B cell (primary cell): ENCODE measurements around the gene MGAT4B. TPM values are rescaled to one million over a fixed set of nuclear protein-coding genes. Genes with fewer than 3 reads are reported as not detected.
"Not testable (repeated sequence)": the region's sequence is repeated elsewhere in the genome, so short reads cannot be mapped to it uniquely, and the experiment has no call there.

ENCODE experiments used
- ATAC-seq: fragments of 200-7000 bp; cut with Tn5 transposase; one replicate; pipeline ENCODE4 v1.10.0; 2021; ENCODE audit warnings: low read depth, mild to moderate bottlenecking, moderate number of reproducible peaks, moderate library complexity
- CTCF ChIA-PET: fragments of 350-600 bp; sonication (Branson Sonifier 250); formaldehyde crosslinking; loops from one replicate; lab custom pipeline; 2021; ENCODE audit warnings: antibody characterized with exemption, inconsistent platforms; lab: Charles Lee
- POLR2A ChIA-PET: fragments of 350-600 bp; sonication (Branson Sonifier 250); formaldehyde crosslinking; loops from one replicate; lab custom pipeline; 2021; ENCODE audit warnings: antibody characterized with exemption; lab: Charles Lee
- DNase-seq: peaks from one replicate; pipeline ENCODE4 v3.0.0; 2013
- H2AFZ ChIP-seq: 2 replicates; pipeline ENCODE4 v1.6.1; 2012; ENCODE audit warnings: mild to moderate bottlenecking, low read depth, low read length; ENCODE audit not compliant: insufficient read depth, poor library complexity, severe bottlenecking
- H3K27ac ChIP-seq, 2 donors: 1 replicate in 1 of 2; 2 replicates in 1 of 2; pipeline ENCODE4 v1.5.1; 2012 to 2013; ENCODE audit warnings: low read length in 2 of 2, mild to moderate bottlenecking in 2 of 2, moderate library complexity in 1 of 2
- H3K27me3 ChIP-seq, 4 experiments: fragments of 200-600 bp in 1 of 4; sonication (generic) in 1 of 4; replicated peaks in 1 of 4; 1 replicate in 2 of 4; 2 replicates in 2 of 4; pipeline versions ENCODE4 v1.6.1 to v1.7.0; 2013 to 2016; ENCODE audit warnings: low read length in 3 of 4, mild to moderate bottlenecking in 2 of 4, mixed read lengths in 1 of 4, moderate library complexity in 1 of 4; ENCODE audit not compliant: insufficient read depth in 4 of 4, control insufficient read depth in 3 of 4; ENCODE audit errors: control extremely low read depth in 1 of 4
- H3K36me3 ChIP-seq, 2 experiments: replicated peaks in 1 of 2; 1 replicate in 1 of 2; 2 replicates in 1 of 2; pipeline versions ENCODE4 v1.6.1 to v1.7.1; 2013; ENCODE audit warnings: low read length in 1 of 2; ENCODE audit not compliant: insufficient read depth in 2 of 2, control insufficient read depth in 1 of 2; ENCODE audit errors: control extremely low read depth in 1 of 2, extremely low read depth in 1 of 2
- H3K4me1 ChIP-seq, 2 donors: fragments of 200-600 bp in 1 of 2; sonication (generic) in 1 of 2; 1 replicate in 1 of 2; 2 replicates in 1 of 2; pipeline versions ENCODE4 v1.5.1 to v1.6.1; 2013 to 2017; ENCODE audit warnings: low read length in 2 of 2; ENCODE audit not compliant: control insufficient read depth in 2 of 2, insufficient read depth in 2 of 2
- H3K4me2 ChIP-seq: replicated peaks from 2 replicates; pipeline ENCODE3; 2012; ENCODE audit warnings: mild to moderate bottlenecking, low read depth, low read length; ENCODE audit not compliant: poor library complexity, severe bottlenecking
- H3K4me3 ChIP-seq, 5 experiments: fragments of 200-600 bp in 1 of 5; sonication (generic) in 1 of 5; 1 replicate in 3 of 5; 2 replicates in 2 of 5; pipeline versions ENCODE4 v1.5.1 to v1.7.0; 2011 to 2016; ENCODE audit warnings: low read length in 4 of 5, mild to moderate bottlenecking in 4 of 5, low read depth in 2 of 5, control low read depth in 1 of 5, moderate library complexity in 1 of 5; ENCODE audit not compliant: insufficient read depth in 1 of 5; ENCODE audit errors: control extremely low read depth in 1 of 5, extremely low read depth in 1 of 5
- H3K79me2 ChIP-seq: fragments of 200-600 bp; sonication (generic); one replicate; pipeline ENCODE4 v1.6.0; 2016; ENCODE audit warnings: low read length; ENCODE audit not compliant: control insufficient read depth, insufficient read depth
- H3K9ac ChIP-seq: fragments of 200-600 bp; sonication (generic); 2 replicates; pipeline ENCODE4 v1.6.1; 2017; ENCODE audit warnings: mild to moderate bottlenecking, low read length, moderate library complexity
- H3K9me3 ChIP-seq, 3 donors: one replicate each; pipeline versions ENCODE4 v1.6.1 to v1.7.1; 2013; ENCODE audit warnings: low read length in 2 of 3; ENCODE audit not compliant: control insufficient read depth in 2 of 3, insufficient read depth in 1 of 3; ENCODE audit errors: control extremely low read depth in 1 of 3
- H4K20me1 ChIP-seq: 2 replicates; pipeline ENCODE4 v1.6.0; 2012; ENCODE audit warnings: mild to moderate bottlenecking, low read length; ENCODE audit not compliant: insufficient read depth, control insufficient read depth, poor library complexity, severe bottlenecking
- H3K27ac Mint-ChIP-seq: one replicate; pipeline ENCODE4 v1.8.0; 2021; ENCODE audit warnings: mixed read lengths
- H3K27me3 Mint-ChIP-seq: one replicate; pipeline ENCODE4 v1.8.0; 2021; ENCODE audit warnings: mixed read lengths
- H3K4me1 Mint-ChIP-seq: one replicate; pipeline ENCODE4 v1.8.0; 2021; ENCODE audit warnings: mixed read lengths
- H3K4me3 Mint-ChIP-seq: one replicate; pipeline ENCODE4 v1.8.0; 2021; ENCODE audit warnings: mixed read lengths
- H3K9me3 Mint-ChIP-seq: one replicate; pipeline ENCODE4 v1.8.0; 2022; ENCODE audit warnings: mixed read lengths; ENCODE audit not compliant: insufficient read depth
- CTCF ChIP-seq: fragments of 200-600 bp; IDR thresholded peaks from one replicate; pipeline ENCODE4 v1.8.0; 2022; ENCODE audit warnings: antibody characterized with exemption, mild to moderate bottlenecking
- EZH2 ChIP-seq: IDR thresholded peaks from 2 replicates; pipeline ENCODE4 v1.6.1; 2012; ENCODE audit warnings: borderline replicate concordance, low read depth, mild to moderate bottlenecking, moderate library complexity, low read length; ENCODE audit not compliant: insufficient read depth, poor library complexity, severe bottlenecking
- WGBS: methylation state at CpG from one replicate; pipeline ENCODE4 v1.1.5; 2013; ENCODE audit warnings: missing lambda C conversion rate; ENCODE audit not compliant: insufficient coverage; 5-methylcytosine and 5-hydroxymethylcytosine counted together
- intact Hi-C: fragments of 100-400 bp; cut with micrococcal nuclease; formaldehyde crosslinking; loops from one replicate; pipeline ENCODE4 v1.10.0; 2022
- polyA plus RNA-seq: library from polyadenylated mRNA; depleted of rRNA; stranded (reverse); fragments of >200 nt; gene quantifications from 2 replicates; pipeline ENCODE4 v1.2.3, GENCODE V29; 2012
- total RNA-seq, 2 donors: library from RNA; stranded (reverse); fragments of 120-200 nt in 1 of 2; gene quantifications; 1 replicate in 1 of 2; 2 replicates in 1 of 2; pipeline versions ENCODE4 v1.2.3 to v1.2.4, GENCODE V29; 2013 to 2022

The MGAT4B gene
- total and polyA plus RNA-seq, 2 donors (not counting 1 experiment from before 2014, with no cell fraction given): 105 to 165 TPM

GRCh38 chr5:179791881-179792611, 14.6 kb downstream of the MGAT4B start:
- WGBS: 50% methylated on average over 15 of the region's 15 CpGs
- CTCF ChIA-PET: interaction anchor here (1.0 to 1.3 kb wide), 2 partner anchors 29 to 179 kb away, joined by 3 read pairs; no protein-coding TSS in a partner anchor
- no peaks in the 10 kb centered on the region for H3K27me3 Mint-ChIP-seq
- H3K4me1 ChIP-seq: peaks cover 27 to 31% of the 10 kb centered on the region in 2 donors
- peak overlapping the region in 1 of 2 donors; percentile 6 for H3K27ac ChIP-seq
- H2AFZ ChIP-seq: no peak overlapping the region
- no peaks in the 10 kb centered on the region for H3K9me3 ChIP-seq
- DNase-seq (peak; percentile 25), ATAC-seq (no peak)
- no peak overlapping the region for H3K4me3 ChIP-seq
- no peaks in the 10 kb centered on the region for H3K79me2 ChIP-seq
- H3K4me3 Mint-ChIP-seq: no peak overlapping the region
- intact Hi-C loops: no loop called here
- no peaks in the 10 kb centered on the region for H4K20me1 ChIP-seq
- TF ChIP-seq EZH2: no peak
- no peak for TF ChIP-seq CTCF
- peak overlapping the region; percentile 56 for H3K27ac Mint-ChIP-seq
- POLR2A ChIA-PET: interaction anchor here (0.6 kb wide), 1 partner anchor 27 kb away, joined by 5 read pairs; no protein-coding TSS in a partner anchor
- H3K4me1 Mint-ChIP-seq: peaks cover 29% of the 10 kb centered on the region
- no peak overlapping the region for H3K4me2 ChIP-seq
- H3K36me3 ChIP-seq: no peaks in the 10 kb centered on the region
- no peaks in the 10 kb centered on the region for H3K9me3 Mint-ChIP-seq
- H3K9ac ChIP-seq: no peak overlapping the region
- H3K27me3 ChIP-seq: no peaks in the 10 kb centered on the region

GRCh38 chr5:179789278-179789677, 17.4 kb downstream of the MGAT4B start:
- CTCF ChIA-PET, H3K9me3 ChIP-seq, H3K27ac ChIP-seq, H3K4me2 ChIP-seq, DNase-seq, H3K4me3 Mint-ChIP-seq, H3K27me3 ChIP-seq, ATAC-seq, intact Hi-C loops, H3K9ac ChIP-seq, H3K27ac Mint-ChIP-seq, H3K27me3 Mint-ChIP-seq, H4K20me1 ChIP-seq, H3K4me3 ChIP-seq, H3K36me3 ChIP-seq, H2AFZ ChIP-seq, H3K79me2 ChIP-seq, H3K9me3 Mint-ChIP-seq: not testable (repeated sequence)
- POLR2A ChIA-PET: interaction anchor here (0.7 kb wide), 1 partner anchor 26 kb away, joined by 6 read pairs; no protein-coding TSS in a partner anchor
- H3K4me1 Mint-ChIP-seq: peaks cover 13% of the 10 kb centered on the region
- peaks cover 9 to 11% of the 10 kb centered on the region in 2 donors for H3K4me1 ChIP-seq
- 91% methylated on average over 7 of the region's 9 CpGs for WGBS
